SKM-1 treated with dmso at 0.1 percent for 144 hours (cell line): ENCODE measurements around the gene ZNF846.
A peak's percentile ranks its signal among the peaks of the same experiment; 100 is the strongest.
"Not testable (repeated sequence)": the region's sequence is repeated elsewhere in the genome, so short reads cannot be mapped to it uniquely, and the experiment has no call there.

Experiments
- DNase-seq: peaks from one replicate; lab custom pipeline; 2025; ENCODE audit not compliant: unreplicated experiment; lab: John Stamatoyannopoulos, UW

Gene ZNF846

GRCh38 chr19:9768175-9769112 is at the start of gene ZNF846:
TSS of gene ZNF846 (minus strand) at chr19:9768738. CDS start at chr19:9764950, 3,788 bp downstream.
- DNase-seq, result peak; percentile 97

- no peak for DNase-seq
These were observed 49.7 kb upstream of the ZNF846 start for GRCh38 chr19:9818175-9818733.

- no peak for DNase-seq
These were observed 42.6 kb upstream of the ZNF846 start for GRCh38 chr19:9811139-9811538.

- DNase-seq, result no peak
These were observed 40.6 kb upstream of the ZNF846 start for GRCh38 chr19:9808855-9809824.

GRCh38 chr19:9806803-9807202 is 38.3 kb upstream of the ZNF846 start:
- no peak for DNase-seq

GRCh38 chr19:9801976-9802375 is 33.4 kb upstream of the ZNF846 start:
- DNase-seq, result no peak

- peak; percentile 10 for DNase-seq
These were observed 30.6 kb upstream of the ZNF846 start for GRCh38 chr19:9799162-9799561.

GRCh38 chr19:9797871-9798270 is 29.3 kb upstream of the ZNF846 start:
- DNase-seq, result no peak

- peak; percentile 90 for DNase-seq
These were observed 27.7 kb upstream of the ZNF846 start for GRCh38 chr19:9796113-9796773.

GRCh38 chr19:9793071-9793591 is 24.6 kb upstream of the ZNF846 start:
- peak; percentile 33 for DNase-seq

- peak; percentile 88 for DNase-seq
These were observed 23.9 kb upstream of the ZNF846 start for GRCh38 chr19:9792206-9793070.

- DNase-seq, result peak; percentile 83
These were observed 23.1 kb upstream of the ZNF846 start for GRCh38 chr19:9791552-9792205.

GRCh38 chr19:9791073-9791367 is 22.5 kb upstream of the ZNF846 start:
- DNase-seq, result not testable (repeated sequence)

GRCh38 chr19:9789579-9789978 is 21.0 kb upstream of the ZNF846 start:
- not testable (repeated sequence) for DNase-seq

- DNase-seq, result no peak
These were observed 20.5 kb upstream of the ZNF846 start for GRCh38 chr19:9789066-9789465.

- not testable (repeated sequence) for DNase-seq
These were observed 20.1 kb upstream of the ZNF846 start for GRCh38 chr19:9788604-9789003.

- no peak for DNase-seq
These were observed 18.3 kb upstream of the ZNF846 start for GRCh38 chr19:9786819-9787218.

- DNase-seq, result no peak
These were observed 17.8 kb upstream of the ZNF846 start for GRCh38 chr19:9786342-9786741.
